ENCODE measurements around the gene AMBP. TPM values are rescaled to one million over a fixed set of nuclear protein-coding genes. Genes with fewer than 3 reads are reported as not detected.

Gene AMBP
- total and polyA plus RNA-seq, 2 of the 13 experiments (the other 11 are each of a cell fraction or from before 2014, with no cell fraction given): 1,510 to 2,580 TPM

GRCh38 chr9:114023961-114024360 lies 54.1 kb downstream of the AMBP start:
- FAIRE-seq: no peak

GRCh38 chr9:114021578-114021977 lies 56.5 kb downstream of the AMBP start:
- no TSS peak for BruUV-seq (replicated peaks)
- peaks cover 8% of the 10 kb centered on the region; the same call in 1 of the 2 replicates for H3K9me3 ChIP-seq (ENCODE audit: low read length)
- CTCF ChIA-PET (ENCODE audit: low intra/inter-chr PET ratio, low total read pairs): no interaction called here
- H3K9ac ChIP-seq (ENCODE audit: insufficient read depth, low read depth, low read length): no peak overlapping the region
- DNase-seq (ENCODE audit: low spot score) (no peak), ATAC-seq (no peak), FAIRE-seq (no peak)
- H3K27ac ChIP-seq (ENCODE audit: extremely low read length, insufficient read depth, low read length): no peak overlapping the region
- H3K4me2 ChIP-seq (ENCODE audit: low read depth, low read length): no peak overlapping the region
- H3K4me1 ChIP-seq (ENCODE audit: insufficient read depth, low read length): no peaks in the 10 kb centered on the region
- H2AFZ ChIP-seq (ENCODE audit: low read length): no peak overlapping the region
- in situ Hi-C loops (cut with HindIII; ENCODE audit: extremely low pct_ligation_motif_present, low pct_unique_long_range_greater_than_20kb) (no loop called here), intact Hi-C loops (cut with micrococcal nuclease; ENCODE audit: unreplicated experiment) (loop anchor here (10.0 kb wide), 1 partner anchor 57 kb away; no protein-coding TSS in a partner anchor)
- no peak overlapping the region for H3K4me3 ChIP-seq (replicated peaks in 1 of 3; ENCODE audit: insufficient read depth in 1 of 3, low read depth in 2 of 3, low read length in 3 of 3)
- no peaks in the 10 kb centered on the region for H3K36me3 ChIP-seq (replicated peaks in 1 of 2; ENCODE audit: control insufficient read depth in 1 of 2, insufficient read depth in 2 of 2, low read length in 2 of 2)
- H3K27me3 ChIP-seq (ENCODE audit: control insufficient read depth in 1 of 2, insufficient read depth in 2 of 2, low read length in 2 of 2): peaks cover 0 to 6% of the 10 kb centered on the region in 2 experiments; a peak in 2 of 5 replicates
- POLR2A ChIA-PET: no interaction called here
- no peaks in the 10 kb centered on the region for H4K20me1 ChIP-seq (ENCODE audit: insufficient read depth, low read length)
- 39% methylated on average over 3 of the region's 3 CpGs for WGBS (ENCODE audit: low lambda C conversion rate)
- H3K79me2 ChIP-seq (ENCODE audit: insufficient read depth, low read length): no peaks in the 10 kb centered on the region
- no peak for TF ChIP-seq NR1H2 (CRISPR knock-in tag; IDR thresholded peaks at IDR 0.05; ENCODE audit: borderline replicate concordance, low read depth)
- no peak for TF ChIP-seq SP5 (CRISPR knock-in tag; IDR thresholded peaks at IDR 0.05; ENCODE audit: borderline replicate concordance, low read depth)
- TF ChIP-seq, protein P1, sequence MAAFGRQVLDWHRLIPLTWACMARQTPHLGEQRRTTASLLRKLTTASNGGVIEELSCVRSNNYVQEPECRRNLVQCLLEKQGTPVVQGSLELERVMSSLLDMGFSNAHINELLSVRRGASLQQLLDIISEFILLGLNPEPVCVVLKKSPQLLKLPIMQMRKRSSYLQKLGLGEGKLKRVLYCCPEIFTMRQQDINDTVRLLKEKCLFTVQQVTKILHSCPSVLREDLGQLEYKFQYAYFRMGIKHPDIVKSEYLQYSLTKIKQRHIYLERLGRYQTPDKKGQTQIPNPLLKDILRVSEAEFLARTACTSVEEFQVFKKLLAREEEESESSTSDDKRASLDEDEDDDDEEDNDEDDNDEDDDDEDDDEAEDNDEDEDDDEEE (CRISPR knock-in tag; IDR thresholded peaks at IDR 0.05): no peak
- no peak for TF ChIP-seq ZNF782 (CRISPR knock-in tag; IDR thresholded peaks at IDR 0.05; ENCODE audit: borderline replicate concordance)
- no peak for TF ChIP-seq ZNF160 (CRISPR knock-in tag; IDR thresholded peaks at IDR 0.05)
- no peak for TF ChIP-seq SIX4 (CRISPR knock-in tag; IDR thresholded peaks at IDR 0.05)
- TF ChIP-seq RAD51 (IDR thresholded peaks at IDR 0.05; ENCODE audit: borderline replicate concordance): no peak
- TF ChIP-seq DNMT3B (CRISPR knock-in tag; conservative IDR thresholded peaks at IDR 0.05): no peak
- TF ChIP-seq FOXM1 (CRISPR knock-in tag; IDR thresholded peaks at IDR 0.05): no peak
- no peak for TF ChIP-seq ZNF17 (CRISPR knock-in tag; IDR thresholded peaks at IDR 0.05)
- TF ChIP-seq ZNF567 (CRISPR knock-in tag; IDR thresholded peaks at IDR 0.05; ENCODE audit: borderline replicate concordance): no peak
- TF ChIP-seq, protein P2, sequence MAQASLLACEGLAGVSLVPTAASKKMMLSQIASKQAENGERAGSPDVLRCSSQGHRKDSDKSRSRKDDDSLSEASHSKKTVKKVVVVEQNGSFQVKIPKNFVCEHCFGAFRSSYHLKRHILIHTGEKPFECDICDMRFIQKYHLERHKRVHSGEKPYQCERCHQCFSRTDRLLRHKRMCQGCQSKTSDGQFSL (CRISPR knock-in tag; IDR thresholded peaks at IDR 0.05): no peak

More at GRCh38 chr9:114023961-114024360, 54.1 kb downstream of the AMBP start:
- Histone ChIP-seq H3K36me3 (replicated peaks in 1 of 2; ENCODE audit: control insufficient read depth in 1 of 2, insufficient read depth in 2 of 2, low read length in 2 of 2) (no peaks in the 10 kb centered on the region), H3K27ac (ENCODE audit: extremely low read length, insufficient read depth, low read length) (no peak overlapping the region), H3K9ac (ENCODE audit: insufficient read depth, low read depth, low read length) (no peak overlapping the region), H2AFZ (ENCODE audit: low read length) (no peak overlapping the region), H3K9me3 (ENCODE audit: low read length) (peaks cover 8% of the 10 kb centered on the region; the same call in 1 of the 2 replicates), H4K20me1 (ENCODE audit: insufficient read depth, low read length) (no peaks in the 10 kb centered on the region), H3K27me3 (ENCODE audit: control insufficient read depth in 1 of 2, insufficient read depth in 2 of 2, low read length in 2 of 2) (peaks cover 0 to 19% of the 10 kb centered on the region in 2 experiments; a peak in 1 of 5 replicates), H3K4me2 (ENCODE audit: low read depth, low read length) (no peak overlapping the region), H3K4me1 (ENCODE audit: insufficient read depth, low read length) (no peaks in the 10 kb centered on the region), H3K79me2 (ENCODE audit: insufficient read depth, low read length) (no peaks in the 10 kb centered on the region), H3K4me3 (replicated peaks in 1 of 3; ENCODE audit: insufficient read depth in 1 of 3, low read depth in 2 of 3, low read length in 3 of 3) (no peak overlapping the region)
- WGBS (ENCODE audit: low lambda C conversion rate): 57% methylated on average over 1 of the region's 1 CpG
- DNase-seq (ENCODE audit: low spot score) (no peak), ATAC-seq (no peak)
- POLR2A ChIA-PET: no interaction called here
- TF ChIP-seq, protein P3, sequence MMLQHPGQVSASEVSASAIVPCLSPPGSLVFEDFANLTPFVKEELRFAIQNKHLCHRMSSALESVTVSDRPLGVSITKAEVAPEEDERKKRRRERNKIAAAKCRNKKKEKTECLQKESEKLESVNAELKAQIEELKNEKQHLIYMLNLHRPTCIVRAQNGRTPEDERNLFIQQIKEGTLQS (CRISPR knock-in tag; IDR thresholded peaks at IDR 0.05): no peak
- TF ChIP-seq ZBTB21 (CRISPR knock-in tag; IDR thresholded peaks at IDR 0.05): no peak
- no peak for TF ChIP-seq GTF3A (CRISPR knock-in tag; conservative IDR thresholded peaks at IDR 0.05)
- TF ChIP-seq ZNF343 (CRISPR knock-in tag; IDR thresholded peaks at IDR 0.05): no peak
- no peak for TF ChIP-seq ZNF256 (CRISPR knock-in tag; conservative IDR thresholded peaks at IDR 0.05)
- no peak for TF ChIP-seq GATAD2A (CRISPR knock-in tag; IDR thresholded peaks at IDR 0.05)
- no peak for TF ChIP-seq ATRX (CRISPR knock-in tag; IDR thresholded peaks at IDR 0.05; ENCODE audit: borderline replicate concordance)
- no peak for TF ChIP-seq ZNF792 (CRISPR knock-in tag; IDR thresholded peaks at IDR 0.05)
- no peak for TF ChIP-seq CBX2 (IDR thresholded peaks at IDR 0.05; ENCODE audit: low read depth, low read length)
- TF ChIP-seq CBX2 (CRISPR knock-in tag; IDR thresholded peaks at IDR 0.05; ENCODE audit: low read depth): no peak
- no peak for TF ChIP-seq NFKBIZ (CRISPR knock-in tag; IDR thresholded peaks at IDR 0.05)
- no peak for TF ChIP-seq ETV6 (CRISPR knock-in tag; conservative IDR thresholded peaks at IDR 0.05)
- no peak for TF ChIP-seq AKAP8 (CRISPR knock-in tag; IDR thresholded peaks at IDR 0.05)
- TF ChIP-seq CREB1 (IDR thresholded peaks at IDR 0.05): no peak
- TF ChIP-seq CREB1 (CRISPR knock-in tag; IDR thresholded peaks at IDR 0.05): no peak
- TF ChIP-seq ZNF619 (CRISPR knock-in tag; IDR thresholded peaks at IDR 0.05): no peak
- TF ChIP-seq EEA1 (CRISPR knock-in tag; IDR thresholded peaks at IDR 0.05; ENCODE audit: borderline replicate concordance): no peak
- no peak for TF ChIP-seq KLF11 (CRISPR knock-in tag; IDR thresholded peaks at IDR 0.05)
- no peak for TF ChIP-seq ZBTB7A (CRISPR knock-in tag; IDR thresholded peaks at IDR 0.05)
- no TSS peak for BruUV-seq (replicated peaks)
- intact Hi-C loops (cut with micrococcal nuclease; ENCODE audit: unreplicated experiment) (loop anchor here (10.0 kb wide), 1 partner anchor 59 kb away; no protein-coding TSS in a partner anchor), in situ Hi-C loops (cut with HindIII; ENCODE audit: extremely low pct_ligation_motif_present, low pct_unique_long_range_greater_than_20kb) (no loop called here)
- CTCF ChIA-PET (ENCODE audit: low intra/inter-chr PET ratio, low total read pairs): no interaction called here
